ENCODE data around the gene ARHGAP44.

Gene ARHGAP44

GRCh38 chr17:12900474-12900873 is 111.2 kb downstream of the ARHGAP44 start:
- no peak for DNase-seq

GRCh38 chr17:12902046-12902445 is 112.7 kb downstream of the ARHGAP44 start:
- DNase-seq: no peak

- DNase-seq: no peak
These were observed 118.2 kb downstream of the ARHGAP44 start for GRCh38 chr17:12907477-12907876.

- no peak for DNase-seq
These were observed 119.7 kb downstream of the ARHGAP44 start for GRCh38 chr17:12909046-12909445.

GRCh38 chr17:12909511-12909910 is 120.2 kb downstream of the ARHGAP44 start:
- no peak for DNase-seq

GRCh38 chr17:12911239-12911638 is 121.9 kb downstream of the ARHGAP44 start:
- DNase-seq: no peak

- no peak for DNase-seq
These were observed 128.1 kb downstream of the ARHGAP44 start for GRCh38 chr17:12917399-12917798.

GRCh38 chr17:12918142-12918541 is 128.8 kb downstream of the ARHGAP44 start:
- DNase-seq: no peak

GRCh38 chr17:12922120-12922519 is 132.8 kb downstream of the ARHGAP44 start:
- no peak for DNase-seq

- no peak for DNase-seq
These were observed 135.3 kb downstream of the ARHGAP44 start for GRCh38 chr17:12924614-12925013.

- DNase-seq: no peak
These were observed 137.7 kb downstream of the ARHGAP44 start for GRCh38 chr17:12927001-12927400.

- peak; percentile 41 for DNase-seq
These were observed 138.5 kb downstream of the ARHGAP44 start for GRCh38 chr17:12927541-12928425.

GRCh38 chr17:12928736-12929135 is 139.4 kb downstream of the ARHGAP44 start:
- DNase-seq: no peak

- DNase-seq: no peak
These were observed 147.2 kb downstream of the ARHGAP44 start for GRCh38 chr17:12936501-12936900.

GRCh38 chr17:12940699-12941098 is 151.4 kb downstream of the ARHGAP44 start:
- DNase-seq: no peak

- no peak for DNase-seq
These were observed 157.7 kb downstream of the ARHGAP44 start for GRCh38 chr17:12947047-12947446.

- no peak for DNase-seq
These were observed 162.7 kb downstream of the ARHGAP44 start for GRCh38 chr17:12952012-12952411.

- DNase-seq: no peak
These were observed 163.9 kb downstream of the ARHGAP44 start for GRCh38 chr17:12953156-12953555.

- no peak for DNase-seq
These were observed 166.2 kb downstream of the ARHGAP44 start for GRCh38 chr17:12955521-12955920.

GRCh38 chr17:12958786-12959185 is 169.5 kb downstream of the ARHGAP44 start:
- DNase-seq: no peak

GRCh38 chr17:12959441-12959840 is 170.1 kb downstream of the ARHGAP44 start:
- DNase-seq: no peak

- DNase-seq: no peak
These were observed 172.4 kb downstream of the ARHGAP44 start for GRCh38 chr17:12961655-12962054.

- DNase-seq: no peak
These were observed 174.2 kb downstream of the ARHGAP44 start for GRCh38 chr17:12963505-12963904.

- no peak for DNase-seq
These were observed 174.9 kb downstream of the ARHGAP44 start for GRCh38 chr17:12964162-12964561.

GRCh38 chr17:12964840-12965239 is 175.5 kb downstream of the ARHGAP44 start:
- no peak for DNase-seq

Measured in femur (tissue), 1 donor.